Stimulated activated CD4-positive, alpha-beta T cell treated with anti-CD3 and anti-CD28 coated beads, Interleukin-4, amount 100 ng/mL, for 24 hours (primary cell): ENCODE results near the gene PCCA.

Source experiments
- DNase-seq: peaks from one replicate; pipeline ENCODE4 v3.0.0-alpha.2; 2020

The PCCA gene

GRCh38 chr13:100434010-100434763 lies 345.3 kb downstream of the PCCA start:
- no peak for DNase-seq

DNA sequence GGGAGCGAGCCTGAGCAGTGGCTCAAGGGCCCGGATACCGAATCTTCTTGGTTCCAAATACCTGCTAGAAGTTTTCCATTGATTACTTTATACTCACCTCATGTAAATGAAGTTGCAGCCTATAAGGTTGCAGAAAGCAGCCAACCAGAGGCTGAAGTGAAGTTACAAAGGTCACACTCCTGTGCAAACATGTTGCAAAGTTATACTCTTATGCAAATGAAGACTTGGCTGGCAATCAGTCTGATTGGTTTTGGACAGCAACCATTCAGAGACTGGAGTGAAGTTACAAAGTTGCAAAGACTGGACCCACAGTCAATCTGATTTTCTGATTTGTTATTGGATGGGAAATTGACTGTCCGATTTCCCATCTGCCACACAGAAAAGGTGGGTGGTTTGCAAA lies 347.2 kb downstream of the PCCA start:
- no peak for DNase-seq

DNA sequence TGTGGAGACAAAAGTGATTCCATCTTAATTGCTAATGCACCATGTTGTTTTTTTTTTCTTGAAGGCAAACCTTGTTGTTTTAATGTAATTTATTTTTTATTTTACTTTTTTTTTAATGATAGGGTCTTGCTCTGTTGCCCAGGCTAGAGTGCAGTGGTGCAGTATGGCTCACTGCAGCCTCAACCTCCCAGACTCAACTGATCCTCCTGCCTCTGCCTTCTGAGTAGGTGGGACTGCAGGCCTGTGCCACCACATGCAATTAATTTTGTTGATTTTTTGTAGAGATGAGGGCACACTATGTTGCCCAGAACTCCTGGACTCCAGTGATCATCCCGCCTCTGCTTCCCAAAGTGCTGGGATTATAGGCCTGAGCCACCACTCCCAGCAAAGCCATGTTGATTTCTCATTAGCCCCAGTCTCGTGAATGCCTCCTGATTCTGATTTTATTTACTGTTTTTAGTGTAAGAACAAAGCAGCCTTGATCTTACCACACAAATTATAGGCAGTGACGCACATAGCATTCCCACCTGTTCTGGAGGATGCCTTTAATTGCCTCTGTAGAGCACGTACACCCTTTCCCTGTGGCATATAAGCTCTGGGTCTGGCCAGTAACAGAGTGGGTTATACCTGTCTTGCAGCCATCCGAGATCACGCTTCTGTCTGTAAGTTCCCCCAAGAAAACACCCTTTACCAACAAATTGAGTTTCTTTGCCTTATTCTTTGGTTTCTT lies 349.3 kb downstream of the PCCA start:
- no peak for DNase-seq

GRCh38 chr13:100439247-100439970 lies 350.5 kb downstream of the PCCA start:
- DNase-seq, result no peak

DNA sequence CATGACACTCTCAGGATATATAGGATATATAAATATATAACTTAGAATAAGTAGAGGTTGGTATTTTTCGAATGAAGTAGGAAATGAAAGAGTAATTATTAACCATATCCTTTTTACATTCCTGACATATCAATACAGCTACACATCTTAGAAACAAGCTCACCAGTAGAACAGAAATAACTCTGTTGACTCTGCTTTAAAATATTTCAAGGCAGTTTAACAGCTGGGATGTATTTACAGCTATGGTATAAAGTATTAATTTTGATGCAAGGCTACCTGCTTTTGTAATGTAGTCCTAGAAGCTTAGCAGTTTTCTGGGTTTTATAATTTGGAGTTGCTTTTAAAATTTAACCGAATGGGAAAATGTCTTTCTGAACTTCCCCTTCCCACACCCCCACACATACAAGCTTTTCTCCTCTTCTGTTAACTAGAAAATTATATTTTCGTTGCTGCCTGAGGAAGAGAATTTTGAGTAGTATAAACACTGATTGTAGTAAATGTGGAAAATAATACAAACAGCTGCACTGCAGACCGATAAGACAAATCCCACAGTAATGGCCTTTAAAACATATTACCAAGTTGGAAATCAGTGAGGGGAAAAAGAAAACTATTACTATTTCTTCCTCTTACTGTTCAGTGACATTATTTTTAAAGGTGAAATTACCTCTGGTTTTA lies 352.0 kb downstream of the PCCA start:
- no peak for DNase-seq

DNA sequence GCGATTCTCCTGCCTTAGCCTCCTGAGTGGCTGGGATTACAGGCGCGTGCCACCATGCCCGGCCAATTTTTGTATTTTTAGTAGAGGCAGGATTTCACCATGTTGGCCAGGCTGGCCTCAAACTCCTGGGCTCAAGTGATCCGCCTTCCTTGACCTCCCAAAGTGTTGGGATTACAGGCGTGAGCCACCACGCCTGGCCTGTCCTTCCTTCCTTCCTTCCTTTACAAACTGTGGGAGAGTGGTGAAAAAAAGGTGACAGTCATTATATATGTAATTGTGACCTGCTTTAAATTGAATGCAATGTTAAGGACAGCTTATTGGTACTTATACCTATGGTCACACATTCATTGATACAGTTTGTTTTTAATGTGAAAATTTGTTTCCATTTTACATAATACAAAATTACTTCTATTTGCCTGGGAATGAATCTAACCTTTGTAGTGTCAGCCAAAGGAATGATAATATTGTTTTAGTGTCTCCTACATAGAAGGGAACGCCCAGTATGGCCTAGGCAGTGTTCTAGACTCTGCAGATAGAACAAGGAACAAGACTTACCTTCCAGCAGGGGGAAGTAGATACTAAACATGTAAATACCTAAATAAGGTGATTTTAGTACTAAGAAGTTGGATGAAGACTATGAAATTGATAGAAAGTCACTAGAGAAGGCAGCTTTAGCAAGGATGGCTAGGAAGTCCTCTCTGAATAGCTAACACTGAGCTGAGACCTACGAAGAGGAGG lies 353.4 kb downstream of the PCCA start:
- DNase-seq, result no peak

GRCh38 chr13:100443278-100443997 lies 354.5 kb downstream of the PCCA start:
- no peak for DNase-seq

DNA sequence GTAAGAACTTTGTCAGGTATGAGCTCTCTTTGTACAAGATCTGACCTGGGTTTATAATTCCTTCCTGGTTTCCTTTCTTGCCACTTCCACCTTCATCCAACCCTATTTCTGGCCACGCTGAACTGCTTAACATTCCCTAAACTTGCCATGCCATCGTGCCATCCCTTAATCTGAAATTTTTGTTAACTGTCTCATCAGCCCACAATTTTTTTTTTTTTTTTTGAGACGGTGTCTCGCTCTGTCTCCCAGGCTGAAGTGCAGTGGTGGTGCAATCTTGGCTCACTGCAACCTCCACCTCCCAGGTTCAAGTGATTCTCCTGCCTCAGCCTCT lies 355.1 kb downstream of the PCCA start:
- no peak for DNase-seq

GRCh38 chr13:100447831-100448230 lies 358.9 kb downstream of the PCCA start:
- DNase-seq, result no peak

DNA sequence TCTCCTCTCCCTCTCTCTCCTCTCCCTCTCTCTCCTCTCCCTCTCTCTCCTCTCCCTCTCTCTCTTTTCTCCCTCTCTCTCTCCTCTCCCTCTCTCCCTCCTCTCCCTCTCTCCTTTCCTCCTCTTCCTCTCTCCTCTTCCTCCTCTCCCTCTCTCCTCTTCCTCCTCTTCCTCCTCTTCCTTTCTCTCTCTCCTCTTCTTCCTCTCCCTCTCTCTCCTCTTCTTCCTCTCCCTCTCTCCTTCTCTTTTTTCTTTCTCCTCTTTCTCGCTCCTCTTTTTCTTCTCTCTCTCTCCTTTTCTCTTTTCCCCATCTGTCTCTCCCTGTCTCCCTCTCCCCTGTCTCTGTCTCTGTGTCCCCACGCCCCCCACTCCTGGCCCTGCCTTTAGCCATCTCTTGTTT lies 363.0 kb downstream of the PCCA start:
- DNase-seq, result no peak

- DNase-seq, result no peak
Measured at GRCh38 chr13:100454876-100455275, 366.0 kb downstream of the PCCA start.

GRCh38 chr13:100458673-100459072 lies 369.8 kb downstream of the PCCA start:
- no peak for DNase-seq

DNA sequence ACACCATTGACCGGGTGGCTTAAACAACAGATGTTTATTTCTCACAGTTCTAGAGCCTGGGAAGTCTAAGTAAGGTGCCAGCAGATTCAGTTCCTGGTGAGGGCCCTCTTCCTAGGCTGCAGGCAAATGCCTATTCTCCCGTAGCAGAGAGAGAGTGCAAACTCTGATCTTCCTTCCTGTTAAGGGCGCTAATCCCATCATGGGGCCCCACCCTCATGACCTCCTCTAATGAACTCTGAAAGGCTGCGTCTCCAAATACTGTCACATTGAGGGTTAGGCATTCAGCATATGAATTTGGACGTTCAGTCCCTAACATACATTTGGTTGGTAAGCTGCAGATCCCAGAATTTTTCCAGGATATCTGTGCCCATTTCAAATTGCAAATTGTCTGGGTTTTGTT lies 370.9 kb downstream of the PCCA start:
- no peak for DNase-seq

DNA sequence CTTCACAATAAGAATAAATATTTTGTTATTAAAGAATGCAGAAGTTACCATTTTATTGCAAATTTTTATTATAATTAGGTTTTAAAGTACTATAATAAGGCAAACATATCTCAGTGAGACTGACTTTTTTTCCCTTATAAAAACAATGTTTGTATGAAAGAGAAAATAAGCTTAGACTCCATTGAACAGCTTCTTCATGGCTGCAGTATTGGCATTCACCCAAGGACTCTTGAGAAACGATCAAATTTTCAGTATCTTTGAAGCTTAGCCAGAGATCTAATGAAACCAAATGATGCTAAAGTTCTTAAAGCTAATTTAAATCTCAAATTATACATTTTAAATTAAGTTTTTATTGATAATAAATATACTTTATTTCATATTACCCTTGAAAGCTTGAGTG lies 371.4 kb downstream of the PCCA start:
- DNase-seq, result no peak

GRCh38 chr13:100460791-100461190 lies 371.9 kb downstream of the PCCA start:
- no peak for DNase-seq

- no peak for DNase-seq
Measured at GRCh38 chr13:100461309-100462030, 372.6 kb downstream of the PCCA start.

DNA sequence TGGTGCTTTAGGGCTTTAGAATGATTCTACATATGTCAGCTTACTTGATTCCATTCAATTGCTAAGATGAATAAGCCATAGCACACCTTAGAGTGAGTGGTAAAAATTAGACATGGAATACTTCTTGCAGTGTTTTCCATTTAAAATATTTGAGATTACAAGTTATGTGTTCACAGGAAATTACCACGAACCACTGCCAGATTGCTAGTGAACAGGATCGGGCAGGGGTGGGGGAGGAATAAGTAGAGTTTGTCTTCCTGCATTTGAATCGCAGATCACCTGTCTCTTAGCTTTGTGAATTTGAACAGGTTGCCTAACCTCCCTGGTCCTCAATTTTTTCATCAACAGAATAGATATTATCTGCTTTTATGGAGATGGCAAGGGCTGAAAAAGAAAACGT lies 375.1 kb downstream of the PCCA start:
- no peak for DNase-seq

DNA sequence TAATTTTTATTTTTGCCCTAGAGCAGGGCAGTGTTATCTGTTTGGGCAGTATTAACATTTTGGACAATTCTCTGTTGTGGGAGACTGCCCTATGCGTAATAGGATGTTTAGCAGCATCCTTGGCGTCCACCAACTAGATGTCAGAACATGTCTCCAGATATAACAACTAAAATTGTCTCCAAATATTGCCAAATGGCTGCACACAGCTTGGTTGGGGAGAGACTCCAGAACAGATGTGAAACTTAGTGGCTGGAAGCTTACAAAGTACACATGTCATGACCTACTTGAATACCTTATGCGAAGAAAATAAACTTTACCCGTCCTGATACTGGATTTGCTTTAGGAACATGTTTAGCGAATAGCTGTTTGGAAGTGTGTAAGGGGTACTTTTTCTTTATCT lies 376.7 kb downstream of the PCCA start:
- DNase-seq, result no peak

DNA sequence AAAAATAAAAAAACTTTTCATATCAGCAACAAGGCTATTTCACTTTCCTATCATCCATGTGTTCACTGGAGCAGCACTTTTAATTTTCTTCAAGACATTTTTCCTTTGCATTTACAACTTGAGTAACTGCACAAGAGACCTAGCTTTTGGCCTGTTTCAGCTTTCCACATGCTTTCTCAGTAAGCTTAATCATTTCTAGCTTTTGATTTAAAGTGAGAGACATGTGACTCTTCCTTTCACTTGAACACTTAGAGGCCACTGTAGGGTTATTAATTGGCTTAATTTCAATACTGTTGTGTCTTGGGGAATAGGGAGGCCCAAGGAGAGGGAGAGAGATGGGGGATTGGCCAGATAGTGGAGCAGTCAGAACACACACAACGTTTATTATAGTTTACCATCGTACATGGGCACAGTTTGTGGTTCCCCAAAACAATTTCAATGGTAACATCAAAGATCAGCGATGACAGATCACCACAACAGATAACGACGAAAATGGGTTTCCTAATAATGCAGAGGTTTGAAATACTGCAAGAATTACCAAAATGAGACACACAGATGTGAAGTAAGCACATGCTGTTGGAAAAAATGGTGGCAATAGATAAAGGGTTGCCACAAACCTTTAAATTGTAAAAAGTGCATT lies 382.1 kb downstream of the PCCA start:
- no peak for DNase-seq

DNA sequence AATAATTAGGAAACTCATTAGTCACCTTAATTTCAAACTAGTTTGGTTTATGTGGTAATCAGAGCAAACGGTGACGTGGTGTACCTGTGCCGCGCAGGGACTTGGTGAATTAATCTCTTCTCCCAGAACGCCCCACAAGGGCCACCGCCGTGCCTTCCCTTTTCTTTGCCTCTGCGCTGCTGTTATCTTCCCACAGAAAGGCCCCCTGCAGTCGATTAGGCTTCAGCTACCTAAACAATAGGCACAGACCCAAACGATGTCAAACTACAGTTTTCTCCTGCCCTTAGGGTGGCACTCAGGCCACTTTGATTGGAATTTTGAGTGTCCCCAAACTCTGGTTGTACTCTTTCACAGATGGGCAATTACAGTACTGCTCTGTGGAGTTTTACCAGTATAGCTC lies 384.2 kb downstream of the PCCA start:
- DNase-seq, result no peak

- no peak for DNase-seq
Measured at GRCh38 chr13:100473501-100474044, 384.7 kb downstream of the PCCA start.
